ENCODE measurements around the gene SF3B1.
"Not testable (repeated sequence)": the region's sequence is repeated elsewhere in the genome, so short reads cannot be mapped to it uniquely, and the experiment has no call there.

SF3B1 gene

DNA sequence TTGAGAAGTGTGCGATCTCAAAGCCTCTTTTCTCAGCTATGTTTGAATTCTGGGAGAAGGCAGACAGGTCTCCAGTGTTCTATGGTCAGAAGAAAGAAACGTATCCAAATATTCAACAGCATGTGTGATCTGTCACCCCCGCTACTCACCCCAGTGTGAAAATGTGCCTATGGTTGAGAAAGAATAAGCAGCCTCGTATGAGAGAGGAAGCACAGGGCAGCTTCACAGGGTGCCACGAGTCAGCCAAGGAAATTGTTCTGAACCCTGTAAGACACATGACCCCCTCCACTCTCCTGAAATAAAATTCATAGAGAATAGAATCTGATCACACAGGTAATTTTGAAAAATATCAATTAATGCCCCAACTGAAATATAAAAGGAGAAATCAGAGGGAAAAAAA, 8.0 kb upstream of the SF3B1 start:
- DNase-seq: no peak

DNA sequence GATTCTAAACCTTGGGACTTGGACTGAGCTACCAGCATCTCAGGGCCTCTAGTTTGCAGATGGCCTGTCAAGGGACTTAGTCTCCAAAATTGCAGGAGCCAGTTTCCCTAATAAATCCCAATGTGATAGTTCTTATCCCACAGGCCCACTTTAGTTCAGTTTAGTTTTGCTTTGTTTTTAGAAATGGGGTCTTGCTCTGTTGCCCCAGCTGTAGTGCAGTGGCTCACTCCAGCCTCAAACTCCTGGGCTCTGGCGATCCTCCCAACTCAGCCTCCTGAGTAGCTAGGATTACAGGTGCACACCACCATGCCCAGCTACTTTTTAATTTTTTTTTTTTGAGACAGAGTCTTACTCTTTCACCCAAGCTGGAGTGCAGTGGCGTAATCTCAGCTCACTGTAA, 2.6 kb upstream of the SF3B1 start:
- no peak for DNase-seq

DNA sequence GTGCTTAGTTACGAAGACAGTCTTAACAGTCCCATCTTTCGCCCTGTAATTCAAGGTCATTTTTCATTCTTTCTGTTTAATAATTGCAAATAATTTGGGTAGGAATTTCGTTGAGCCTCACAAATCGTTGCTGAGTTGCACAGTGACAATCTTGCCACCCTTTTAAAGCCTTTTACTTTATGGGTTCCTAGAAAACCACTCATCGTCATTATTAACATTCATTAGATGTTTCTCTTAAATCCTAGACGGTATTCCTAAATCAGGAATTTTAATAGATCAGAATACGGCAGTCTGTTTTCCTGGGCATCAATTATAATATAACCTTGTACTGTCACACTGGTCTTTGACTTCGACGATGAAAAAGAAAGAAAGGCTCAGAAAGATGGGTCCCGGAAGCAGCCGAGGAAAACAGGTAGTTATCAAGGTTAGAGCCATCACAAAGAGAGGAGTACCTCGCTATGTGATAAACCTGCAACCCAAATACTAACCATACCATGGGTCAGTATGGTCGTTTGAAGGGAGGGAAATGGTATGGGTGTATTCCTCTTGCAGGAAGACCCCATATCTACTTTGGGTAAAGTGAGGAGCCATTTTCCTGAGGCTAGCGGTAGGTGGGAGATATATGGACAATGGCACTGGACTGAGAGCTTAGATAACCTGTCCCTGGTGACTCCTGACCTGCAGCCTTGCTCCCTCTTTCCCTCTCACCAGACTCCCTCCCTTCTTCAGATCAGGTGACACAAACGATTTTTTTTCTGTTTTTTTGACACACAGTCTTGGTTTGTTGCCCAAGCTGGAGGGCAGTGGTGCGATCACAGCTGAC, 981 bp upstream of the SF3B1 start:
- peak; percentile 33 for DNase-seq

DNA sequence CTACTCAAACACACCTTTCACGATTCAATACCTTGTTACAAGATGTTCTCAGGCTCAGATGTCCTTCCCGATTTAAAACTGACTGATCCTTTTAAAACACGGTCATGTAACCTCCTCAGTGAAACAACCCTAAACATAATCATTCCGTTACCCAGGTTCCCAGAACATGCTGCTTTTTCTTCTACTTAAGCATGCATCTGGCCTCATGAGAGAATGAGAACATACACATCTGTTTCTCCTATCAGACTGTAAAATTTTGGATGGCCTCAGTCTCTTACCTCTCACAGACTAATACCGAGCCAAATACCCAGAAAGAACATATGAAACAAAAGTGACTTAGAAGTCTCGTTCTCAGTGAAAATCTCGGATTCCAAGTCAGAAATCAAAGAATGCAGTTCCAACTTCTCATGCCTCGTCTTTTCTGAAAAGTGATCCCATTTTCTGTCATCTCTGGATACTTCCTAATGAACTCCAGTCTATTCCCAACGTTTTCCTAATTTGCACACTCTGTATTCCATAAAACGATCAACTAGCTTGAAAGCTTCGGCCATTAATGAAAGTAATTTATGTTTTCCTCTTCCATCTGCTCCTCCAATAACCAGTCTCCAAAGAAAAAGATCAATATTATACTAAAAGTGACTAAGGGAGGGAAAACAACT, 919 bp downstream of the SF3B1 start:
- DNase-seq: peak; percentile 10

DNA sequence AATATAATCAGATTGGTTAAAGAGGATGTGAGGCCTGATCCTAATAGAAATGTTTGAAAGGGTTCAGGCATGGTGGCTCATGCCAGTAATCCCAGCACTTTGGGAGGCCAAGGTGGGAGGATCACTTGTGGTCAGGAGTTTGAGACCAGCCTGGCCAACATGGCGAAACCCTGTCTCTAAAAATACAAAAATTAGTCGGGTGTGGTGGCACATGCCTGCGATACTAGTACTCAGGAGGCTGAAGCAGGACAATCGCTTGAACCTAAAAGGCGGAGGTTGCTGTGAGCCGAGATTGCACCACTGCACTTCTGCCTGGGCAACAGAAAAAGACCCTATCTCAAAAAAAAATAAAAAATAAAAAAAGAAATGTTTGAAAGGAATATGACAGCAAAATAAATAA, 2.3 kb downstream of the SF3B1 start:
- DNase-seq: not testable (repeated sequence)

DNA sequence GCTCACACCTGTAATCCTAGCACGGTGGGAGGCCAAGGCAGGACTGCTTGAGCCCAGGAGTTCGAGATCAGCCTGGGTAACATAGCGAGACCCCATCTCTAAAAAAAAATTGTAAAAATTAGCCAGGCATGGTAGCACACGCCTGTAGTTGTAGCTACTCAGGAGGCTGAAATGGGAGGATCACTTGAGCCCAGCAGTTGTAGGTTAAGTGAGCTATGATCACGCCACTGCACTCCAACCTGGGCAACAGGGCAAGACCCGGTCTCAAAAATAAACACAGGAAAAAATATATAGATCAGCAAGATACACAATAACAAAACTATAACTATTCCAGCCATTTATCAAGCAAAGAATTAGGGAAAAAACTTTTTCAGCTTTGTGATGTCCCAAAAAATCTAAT, 3.0 kb downstream of the SF3B1 start:
- DNase-seq: no peak

DNA sequence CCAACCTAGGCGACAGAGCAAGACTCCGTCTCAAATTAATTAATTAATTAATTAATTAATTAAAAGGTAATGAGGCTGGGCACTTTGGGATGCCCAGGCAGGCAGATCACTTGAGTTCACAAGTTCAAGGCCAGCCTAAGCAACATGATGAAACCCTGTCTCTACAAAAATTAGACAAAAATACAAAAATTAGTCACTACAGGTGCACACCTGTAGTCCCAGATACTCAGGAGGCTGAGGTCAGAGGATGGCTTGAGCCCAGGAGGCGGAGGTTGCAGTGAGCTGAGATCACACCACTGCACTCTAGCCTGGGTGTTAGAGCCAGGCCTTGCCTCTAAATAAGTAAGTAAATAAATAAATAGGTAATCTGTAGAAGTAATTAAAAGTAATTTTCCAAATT, 6.8 kb downstream of the SF3B1 start:
- DNase-seq: no peak

DNA sequence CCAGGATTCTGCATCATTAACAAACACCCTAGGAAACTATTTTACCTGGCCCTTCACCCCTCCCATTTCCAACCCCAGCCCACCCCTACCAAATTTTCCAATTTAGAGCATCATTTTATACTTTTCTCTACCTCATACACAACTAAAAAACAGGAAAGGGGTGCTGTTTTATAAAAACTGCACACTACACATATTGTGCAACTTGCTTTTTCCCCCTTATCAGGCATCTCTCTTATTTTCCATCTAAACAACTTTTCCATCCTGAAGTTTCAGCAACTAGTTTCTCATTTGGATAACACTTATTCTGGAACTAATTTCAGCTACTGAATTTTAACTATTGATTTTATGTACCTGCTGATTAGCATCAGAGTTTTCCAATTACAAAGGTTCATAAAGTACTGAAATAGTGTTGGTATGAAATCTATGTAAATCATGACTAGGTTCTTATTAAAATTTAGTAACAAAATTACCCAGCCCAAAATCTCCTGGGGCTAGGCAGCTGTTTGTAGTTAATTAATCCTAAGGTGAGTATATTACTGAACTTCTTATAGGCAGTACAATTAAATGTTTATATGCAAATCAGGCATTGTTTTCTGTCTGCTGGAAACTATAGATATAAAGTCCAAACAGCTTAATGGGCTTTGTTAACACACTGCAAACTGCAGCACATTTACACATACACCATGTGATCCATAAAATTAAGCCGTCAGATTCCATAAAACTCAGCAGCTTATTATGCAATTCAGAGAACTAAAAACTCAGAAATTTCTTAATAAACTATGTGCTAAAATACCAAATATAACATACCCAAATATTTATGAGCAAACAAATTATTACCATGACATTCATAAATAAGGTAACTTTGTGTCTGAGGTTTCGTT, 7.9 kb downstream of the SF3B1 start:
- no peak for DNase-seq

DNA sequence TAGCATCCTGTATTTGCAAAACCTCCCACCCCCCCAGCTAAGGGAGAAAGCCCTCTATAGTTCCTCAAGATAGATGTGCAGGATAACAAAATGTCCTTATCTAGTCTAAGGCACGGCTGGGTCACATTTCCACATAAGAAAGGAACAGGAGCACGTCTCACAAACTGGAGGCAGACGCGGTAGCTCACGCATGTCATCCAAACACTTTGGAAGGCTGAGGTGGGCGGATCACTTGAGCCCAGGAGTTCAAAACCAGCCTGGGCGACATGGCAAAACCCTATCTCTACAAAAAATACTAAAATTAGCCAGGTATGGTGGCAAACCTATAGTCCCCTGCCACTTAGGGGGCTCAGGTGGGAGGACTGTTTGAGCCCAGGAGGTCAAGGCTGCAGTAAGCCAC, 9.3 kb downstream of the SF3B1 start:
- no peak for DNase-seq

DNA sequence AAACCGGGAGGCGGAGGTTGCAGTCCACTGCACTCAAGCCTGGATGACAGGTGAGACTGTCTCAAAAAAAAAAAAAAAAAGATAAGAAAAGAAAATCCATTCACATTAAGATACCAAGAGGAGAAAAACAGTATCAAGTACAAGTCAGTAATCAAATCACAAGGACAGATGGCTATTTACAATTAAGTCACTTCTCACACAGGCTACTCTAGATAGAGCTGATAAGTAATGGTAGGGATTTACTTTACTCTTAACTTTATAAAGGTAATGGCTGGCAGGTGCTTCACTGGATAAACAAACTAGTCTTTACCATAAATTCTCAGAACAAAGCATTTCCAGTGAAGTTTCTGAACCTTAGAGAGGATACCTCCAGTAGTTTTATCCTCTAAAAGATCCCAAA, 11.5 kb downstream of the SF3B1 start:
- no peak for DNase-seq

DNA sequence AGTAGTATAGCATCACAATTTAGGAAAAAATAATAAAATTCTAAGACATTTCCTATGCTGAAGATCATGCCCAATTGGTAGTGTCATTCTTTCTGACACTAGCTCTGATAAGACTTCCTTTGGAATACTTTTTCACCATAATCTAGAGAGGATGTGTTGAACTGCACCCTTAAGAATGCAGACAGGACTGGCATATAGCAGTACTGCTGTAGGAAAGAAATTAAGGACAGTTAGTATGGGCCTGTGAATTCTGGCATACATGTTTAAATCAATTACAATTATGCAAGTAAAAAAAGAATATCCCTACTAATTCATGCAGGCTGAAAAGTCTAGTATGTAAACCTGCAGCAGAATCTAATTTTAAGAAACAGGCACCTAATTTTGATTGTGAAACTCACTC, 15.4 kb downstream of the SF3B1 start:
- no peak for DNase-seq

DNA sequence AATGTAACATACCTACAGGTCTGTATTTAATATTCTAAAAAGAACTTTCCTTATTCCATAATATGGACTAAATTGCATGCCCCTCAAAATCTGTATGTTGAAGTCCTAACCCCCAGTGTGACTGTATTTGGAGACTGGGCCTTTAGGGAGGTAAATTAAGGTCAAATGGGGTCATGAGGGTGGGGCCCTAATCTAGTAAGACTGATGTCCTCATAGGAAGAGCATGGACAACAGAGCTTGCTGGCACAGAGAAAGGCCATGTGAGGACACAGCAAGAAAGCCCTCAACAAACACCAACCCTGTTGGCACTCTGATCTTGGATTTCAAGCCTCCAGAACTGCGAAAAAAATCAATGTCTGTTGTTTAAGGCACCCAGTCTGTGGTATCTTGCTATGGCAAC, 18.6 kb downstream of the SF3B1 start:
- DNase-seq: no peak

DNA sequence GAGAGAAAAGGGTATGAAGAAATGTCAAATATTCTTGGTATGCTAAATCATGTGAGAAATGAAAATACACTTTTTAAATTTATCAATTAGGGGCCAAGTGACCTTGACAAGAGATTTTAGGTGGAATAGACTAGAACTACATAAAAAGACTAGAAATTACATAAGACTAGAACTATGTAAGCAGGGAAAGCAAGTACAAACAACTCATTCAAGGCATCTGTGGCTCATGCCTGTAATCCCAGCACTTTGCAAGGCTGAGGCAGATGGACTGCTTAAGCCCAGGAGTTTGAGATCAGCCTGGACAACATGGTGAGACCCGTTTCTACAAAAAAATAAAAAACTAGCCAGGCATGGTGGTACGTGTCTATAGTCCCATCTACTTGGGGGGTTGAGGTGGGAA, 20.3 kb downstream of the SF3B1 start:
- DNase-seq: no peak

DNA sequence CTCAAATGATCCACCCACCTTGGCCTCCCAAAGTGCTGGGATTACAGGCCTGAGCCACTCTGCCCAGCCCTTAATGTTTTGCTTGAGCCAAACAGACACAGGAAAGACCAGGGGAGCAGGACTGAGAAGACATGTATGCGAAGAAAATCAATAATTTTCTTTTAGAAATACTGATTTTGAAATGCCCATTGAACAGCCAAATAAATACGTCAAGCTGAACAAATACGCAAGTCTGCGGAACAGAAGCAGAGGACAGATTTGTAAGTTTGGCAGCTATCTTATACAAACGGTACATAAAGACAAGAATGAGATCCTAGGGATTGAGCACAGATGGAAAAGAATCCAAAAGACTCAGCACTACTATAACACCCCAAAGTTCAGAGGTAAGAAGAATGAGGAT, 20.8 kb downstream of the SF3B1 start:
- DNase-seq: no peak

DNA sequence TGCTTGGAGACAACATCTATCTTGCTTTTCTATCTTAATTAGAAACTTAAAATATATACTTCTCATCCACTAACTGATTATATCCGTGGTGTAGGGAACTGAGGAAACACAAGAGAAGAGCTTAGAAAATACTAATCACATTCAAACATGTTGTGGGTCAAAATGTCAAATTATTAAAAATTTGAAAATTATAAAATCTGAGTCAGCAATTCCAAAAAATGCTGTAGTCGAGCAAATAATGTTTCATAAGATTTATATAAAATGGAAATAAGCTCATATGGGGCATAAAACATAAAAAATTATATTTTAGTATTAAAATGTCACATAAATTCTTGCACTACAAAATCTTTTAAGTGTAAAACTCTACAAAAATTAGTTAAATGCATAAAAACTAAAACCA, 29.2 kb downstream of the SF3B1 start:
- no peak for DNase-seq

DNA sequence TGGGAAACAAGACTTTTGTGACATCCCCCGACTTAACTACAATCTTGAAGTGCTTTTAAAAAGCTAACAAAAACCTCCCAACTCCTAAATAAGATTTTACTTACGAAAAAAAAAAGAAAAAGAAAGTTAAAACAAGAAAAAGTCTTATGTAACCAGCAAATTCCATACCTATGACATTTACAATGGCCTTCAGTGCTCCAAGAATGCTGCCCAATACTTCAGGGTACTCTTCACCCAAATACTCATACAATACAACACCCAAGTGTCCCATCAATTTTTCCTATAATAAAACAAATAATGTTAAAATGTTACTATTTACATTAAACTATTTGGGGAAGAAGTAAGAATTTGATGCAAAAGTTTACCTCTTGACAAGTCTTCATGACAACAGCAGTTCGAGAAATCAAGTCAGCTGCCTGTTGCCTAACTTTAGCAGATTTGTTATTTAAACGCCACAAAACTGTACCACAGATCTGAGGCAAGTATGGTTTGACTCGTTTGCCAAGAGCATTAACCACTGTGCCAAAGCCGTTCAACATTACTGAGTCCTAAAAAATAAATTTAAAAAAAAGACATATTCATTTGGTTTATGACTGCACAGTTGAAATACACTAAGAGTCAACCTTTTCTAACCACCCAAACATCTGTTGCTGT, 34.8 kb downstream of the SF3B1 start:
- DNase-seq: no peak

DNA sequence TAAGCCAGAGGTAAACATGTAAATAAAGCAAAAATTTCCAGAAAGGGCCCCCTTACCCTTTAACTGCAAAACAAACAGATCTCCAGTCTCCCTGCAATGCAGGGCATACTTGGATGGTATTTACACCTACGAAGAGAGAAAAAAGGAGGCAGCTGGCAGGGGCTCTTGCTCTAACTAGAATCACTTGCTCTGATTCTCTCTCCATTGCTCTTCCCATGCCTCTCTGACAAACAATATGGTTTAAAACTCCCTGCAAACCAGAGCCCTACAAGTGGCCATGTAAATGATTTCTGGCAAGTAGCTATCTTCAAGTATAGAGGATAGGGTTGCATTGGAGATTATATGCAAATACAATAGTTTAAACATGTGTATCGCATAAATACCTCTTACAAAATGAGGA, 35.9 kb downstream of the SF3B1 start:
- no peak for DNase-seq

DNA sequence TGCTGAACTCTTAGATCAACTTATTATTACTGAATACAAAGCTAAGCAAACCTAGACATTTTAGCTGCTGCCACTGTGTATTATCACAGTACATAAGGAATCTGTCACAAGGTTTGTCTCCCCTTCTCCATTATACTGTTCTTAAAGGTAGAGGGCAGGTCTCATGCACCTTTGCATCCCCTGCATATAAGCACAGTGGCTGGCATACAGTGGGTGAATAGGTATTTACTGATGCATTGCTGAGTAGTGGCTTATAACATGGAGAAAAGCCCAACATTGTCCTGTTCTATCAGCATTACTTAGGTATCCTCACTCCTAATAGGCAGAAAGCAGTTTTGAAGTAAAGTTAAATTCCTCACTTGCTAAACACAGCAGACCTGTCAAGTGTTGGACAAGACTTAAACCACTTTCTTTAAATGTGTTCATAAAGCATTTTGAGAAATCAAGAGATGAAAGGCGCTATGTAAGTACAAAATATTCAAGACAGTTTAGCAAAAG, 43.6 kb downstream of the SF3B1 start:
- DNase-seq: no peak

DNA sequence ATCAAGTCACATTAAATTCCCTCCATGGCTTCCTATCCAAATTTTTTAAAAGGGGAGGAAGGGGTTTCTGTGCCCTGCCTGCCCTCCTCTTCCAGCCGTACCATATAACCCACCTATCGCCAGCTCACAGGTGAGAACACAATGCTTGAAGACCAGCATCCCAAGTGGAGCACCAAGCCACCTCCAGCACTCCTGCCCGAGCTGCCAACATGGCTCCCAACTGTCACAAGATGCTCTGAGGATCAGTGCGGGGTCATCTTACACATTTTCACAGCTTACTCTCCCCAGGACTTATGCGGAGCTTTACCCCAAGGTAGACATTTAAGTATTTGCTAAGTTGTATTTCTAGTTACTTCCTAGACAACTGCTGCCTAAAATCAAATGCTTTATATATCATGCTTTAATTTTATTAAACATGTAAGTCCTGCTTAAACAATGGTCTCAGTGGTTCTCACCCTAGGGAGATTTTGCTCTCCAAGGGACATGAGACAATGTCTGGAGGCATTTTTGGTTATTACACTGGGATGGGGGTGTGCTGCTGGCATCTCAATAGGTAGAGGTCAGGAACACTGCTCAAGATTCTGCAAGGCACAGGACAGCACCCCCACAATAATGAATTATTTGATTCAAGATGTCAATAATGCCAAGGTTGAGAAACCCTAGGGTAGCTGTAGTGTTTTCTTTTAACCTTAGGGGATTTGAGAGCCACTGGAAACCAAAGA, 45.8 kb downstream of the SF3B1 start:
- DNase-seq: no peak

DNA sequence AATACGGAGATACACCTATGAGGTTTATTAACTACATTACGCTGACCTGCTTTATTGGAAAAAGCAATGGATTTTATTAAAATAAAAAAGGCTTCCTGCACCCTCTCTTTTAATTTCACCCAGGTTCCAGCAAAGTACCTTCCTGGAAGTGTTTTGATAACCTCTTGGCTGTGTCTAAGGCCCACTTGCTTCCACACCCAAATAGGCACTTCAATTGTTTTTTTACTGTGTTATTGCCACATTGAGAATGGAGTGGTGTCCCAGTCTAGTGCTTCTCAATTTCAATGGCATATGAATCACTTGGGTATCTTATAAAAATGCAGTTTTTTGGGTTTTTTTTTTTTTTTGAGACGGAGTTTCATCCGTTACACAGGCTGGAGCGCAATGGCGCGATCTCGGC, 47.6 kb downstream of the SF3B1 start:
- DNase-seq: no peak

DNA sequence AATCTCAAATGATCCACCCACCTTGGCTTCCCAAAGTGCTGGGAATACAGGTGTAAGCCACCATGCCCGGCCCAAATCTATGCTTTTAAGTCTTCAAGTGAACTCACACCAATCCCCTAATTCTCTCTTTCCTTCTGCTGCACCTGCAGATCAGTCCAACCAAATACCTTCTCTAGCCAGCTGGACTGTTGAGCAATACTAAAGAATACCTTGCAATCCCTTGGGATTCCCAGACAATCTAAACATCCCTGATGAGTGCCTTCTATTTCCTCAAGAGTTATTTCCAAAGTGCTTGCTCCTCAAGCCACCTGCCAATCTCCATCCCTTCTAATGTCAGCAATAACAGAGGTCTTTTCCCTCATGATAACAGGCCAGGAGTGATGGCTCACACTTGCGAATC, 48.6 kb downstream of the SF3B1 start:
- no peak for DNase-seq

DNA sequence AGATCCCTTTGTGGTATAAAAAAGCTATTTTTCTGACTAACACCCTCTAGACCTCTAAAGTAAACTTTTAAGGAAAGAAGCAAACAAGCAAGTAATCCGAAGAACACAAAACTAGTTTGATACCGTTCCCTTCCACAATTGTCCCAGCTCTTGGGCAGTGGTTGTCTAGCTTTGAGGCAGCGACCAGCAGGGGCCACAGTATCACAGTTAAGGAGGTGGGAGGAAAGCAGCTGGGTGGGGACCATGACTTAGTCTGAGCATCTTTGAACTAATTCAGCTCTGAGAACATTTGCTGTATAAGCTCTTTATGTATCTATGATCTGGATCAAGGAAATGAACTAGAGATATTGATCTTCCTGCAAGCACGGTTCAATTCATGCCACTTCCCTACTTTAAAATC, 51.0 kb downstream of the SF3B1 start:
- no peak for DNase-seq

Measured in right kidney (tissue), 1 donor.